Stimulated activated naive CD8-positive, alpha-beta T cell treated with anti-CD3 and anti-CD28 coated beads, Interleukin-15, amount 100 ng/mL, for 72 hours (primary cell): ENCODE data around the gene CALML5.
A peak's percentile ranks its signal among the peaks of the same experiment; 100 is the strongest.
"Not testable (repeated sequence)": the region's sequence is repeated elsewhere in the genome, so short reads cannot be mapped to it uniquely, and the experiment has no call there.

Source experiments
- ATAC-seq: fragments of 150-1000 bp; cut with Tn5 transposase; 2 replicates; pipeline ENCODE4 v1.10.0; 2021; ENCODE audit warnings: mild to moderate bottlenecking, moderate library complexity
- DNase-seq, 2 donors: peaks; one replicate each; pipeline ENCODE4 v3.0.0; 2021 to 2022
- H3K27ac Mint-ChIP-seq, 2 donors: one replicate each; pipeline ENCODE4 v1.8.0; 2022; ENCODE audit warnings: mild to moderate bottlenecking in 2 of 2, mixed read lengths in 2 of 2, moderate library complexity in 2 of 2
- H3K27me3 Mint-ChIP-seq: one replicate; pipeline ENCODE4 v1.8.0; 2022; ENCODE audit warnings: mixed read lengths
- H3K4me1 Mint-ChIP-seq: one replicate; pipeline ENCODE4 v1.8.0; 2022; ENCODE audit warnings: mild to moderate bottlenecking, mixed read lengths
- H3K4me3 Mint-ChIP-seq, 2 donors: one replicate each; pipeline ENCODE4 v1.8.0; 2022; ENCODE audit warnings: mild to moderate bottlenecking in 2 of 2, mixed read lengths in 2 of 2, moderate library complexity in 1 of 2
- H3K9me3 Mint-ChIP-seq, 2 donors: one replicate each; pipeline ENCODE4 v1.8.0; 2022; ENCODE audit warnings: mixed read lengths in 2 of 2

The CALML5 gene

DNA sequence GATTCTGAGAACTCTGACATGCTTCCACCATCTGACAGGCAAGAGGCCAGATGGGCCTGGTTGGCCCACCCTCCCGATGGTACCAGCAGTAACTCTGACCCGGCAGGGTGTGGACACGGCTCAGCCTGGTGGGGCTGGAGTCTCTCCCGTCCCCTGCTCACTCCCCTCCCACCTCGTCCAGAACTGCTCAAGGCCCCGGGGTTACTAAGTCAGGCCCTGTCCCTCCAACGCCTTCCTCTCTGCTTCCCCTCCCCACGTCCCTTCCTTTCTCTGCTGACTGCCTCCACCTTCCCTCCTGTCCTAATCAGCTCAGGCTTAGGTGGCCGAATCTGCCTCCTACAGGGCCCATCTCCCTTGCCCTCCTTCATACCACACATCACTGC, 12.5 kb downstream of the CALML5 start:
- peak; percentile 24 for ATAC-seq

DNA sequence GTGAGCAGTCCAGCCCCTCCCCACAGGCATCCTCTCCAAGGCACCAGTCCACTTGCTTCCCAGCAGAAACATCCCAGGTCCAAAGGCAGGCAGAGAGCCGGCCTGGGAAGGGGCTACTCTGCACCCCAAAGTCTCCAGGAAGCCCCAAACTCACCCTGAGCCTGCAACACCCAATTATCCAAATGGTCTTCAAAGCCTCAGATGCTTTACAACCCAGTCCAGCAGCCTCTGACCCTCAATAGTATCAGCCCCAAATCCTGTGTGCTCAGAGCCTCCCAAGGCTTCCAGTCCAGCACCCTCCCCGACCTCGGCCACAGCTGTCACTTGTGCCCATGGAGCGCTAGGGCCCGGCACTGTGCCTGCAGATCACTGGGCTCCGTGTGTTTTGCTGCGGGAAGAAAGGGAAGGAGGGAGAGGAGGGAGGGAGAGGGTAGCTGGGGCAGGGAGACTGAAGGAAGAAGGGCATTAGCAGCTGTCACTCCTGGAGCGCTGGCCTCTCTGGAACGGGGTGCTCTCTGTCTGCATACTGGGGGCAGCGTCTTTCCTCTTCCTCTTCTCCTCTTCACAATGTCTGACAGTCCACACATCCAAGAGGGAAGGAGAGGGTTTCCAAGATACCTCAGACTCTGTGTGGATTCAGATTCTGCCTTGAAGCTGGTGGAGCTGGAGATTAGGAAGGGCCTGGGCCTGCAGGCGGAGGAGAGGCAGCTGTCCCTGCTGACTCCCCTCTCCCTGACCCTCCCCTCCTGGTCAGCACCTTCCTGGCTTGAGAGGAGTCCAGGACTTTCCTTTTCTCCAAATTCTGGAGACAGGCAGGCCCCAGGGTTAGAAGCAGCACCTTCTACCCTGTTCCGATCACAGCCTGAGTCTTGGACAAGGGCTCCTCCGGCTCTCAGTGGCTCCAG, 13.2 kb downstream of the CALML5 start:
- Mint-ChIP-seq H3K27me3 (peaks cover 13% of the 10 kb centered on the region), H3K4me1 (peaks cover 6% of the 10 kb centered on the region)

More for the DNA sequence above, 12.5 kb downstream of the CALML5 start:
- peaks cover under 1 to 12% of the 10 kb centered on the region in 2 donors for H3K9me3 Mint-ChIP-seq
- H3K27ac Mint-ChIP-seq = peak overlapping the region in 1 of 2 donors; percentile 6
- H3K27me3 Mint-ChIP-seq = peaks cover 13% of the 10 kb centered on the region
- DNase-seq = no peak
- H3K4me3 Mint-ChIP-seq = no peak overlapping the region
- H3K4me1 Mint-ChIP-seq = peaks cover 6% of the 10 kb centered on the region

GRCh38 chr10:5485290-5485689, 14.1 kb downstream of the CALML5 start:
- Mint-ChIP-seq H3K27ac (no peak overlapping the region), H3K4me1 (peaks cover 5% of the 10 kb centered on the region), H3K4me3 (no peak overlapping the region), H3K27me3 (peaks cover 13% of the 10 kb centered on the region), H3K9me3 (no peaks in the 10 kb centered on the region)
- DNase-seq (no peak), ATAC-seq (no peak)

More for the DNA sequence above, 13.2 kb downstream of the CALML5 start:
- DNase-seq (no peak), ATAC-seq (no peak)
- H3K27ac Mint-ChIP-seq = no peak overlapping the region
- peaks cover 0 to 5% of the 10 kb centered on the region in 2 donors for H3K9me3 Mint-ChIP-seq
- no peak overlapping the region for H3K4me3 Mint-ChIP-seq

GRCh38 chr10:5484205-5484604, 15.2 kb downstream of the CALML5 start:
- Mint-ChIP-seq H3K27ac (no peak overlapping the region), H3K9me3 (no peaks in the 10 kb centered on the region), H3K27me3 (peaks cover 13% of the 10 kb centered on the region), H3K4me3 (no peak overlapping the region), H3K4me1 (peaks cover 11% of the 10 kb centered on the region)
- ATAC-seq (no peak), DNase-seq (no peak)

GRCh38 chr10:5482016-5482415, 17.4 kb downstream of the CALML5 start:
- no peak for DNase-seq
- Mint-ChIP-seq H3K27me3 (peaks cover 4% of the 10 kb centered on the region), H3K9me3 (no peaks in the 10 kb centered on the region), H3K27ac (no peak overlapping the region), H3K4me1 (peaks cover 11% of the 10 kb centered on the region), H3K4me3 (no peak overlapping the region)
- ATAC-seq = no peak

- Mint-ChIP-seq H3K27ac (no peak overlapping the region), H3K27me3 (no peaks in the 10 kb centered on the region), H3K4me1 (peaks cover 11% of the 10 kb centered on the region), H3K4me3 (no peak overlapping the region), H3K9me3 (no peaks in the 10 kb centered on the region)
- DNase-seq = no peak
- ATAC-seq = no peak
Measured at GRCh38 chr10:5481121-5481520, 18.2 kb downstream of the CALML5 start.

- H3K4me1 Mint-ChIP-seq = peaks cover 11% of the 10 kb centered on the region
- H3K27ac Mint-ChIP-seq = peak overlapping the region in 1 of 2 donors; percentile 76
- H3K27me3 Mint-ChIP-seq = no peaks in the 10 kb centered on the region
- ATAC-seq = peak; percentile 44
- no peaks in the 10 kb centered on the region for H3K9me3 Mint-ChIP-seq
- DNase-seq = no peak
- no peak overlapping the region for H3K4me3 Mint-ChIP-seq
Measured at GRCh38 chr10:5480162-5480941, 19.0 kb downstream of the CALML5 start.

DNA sequence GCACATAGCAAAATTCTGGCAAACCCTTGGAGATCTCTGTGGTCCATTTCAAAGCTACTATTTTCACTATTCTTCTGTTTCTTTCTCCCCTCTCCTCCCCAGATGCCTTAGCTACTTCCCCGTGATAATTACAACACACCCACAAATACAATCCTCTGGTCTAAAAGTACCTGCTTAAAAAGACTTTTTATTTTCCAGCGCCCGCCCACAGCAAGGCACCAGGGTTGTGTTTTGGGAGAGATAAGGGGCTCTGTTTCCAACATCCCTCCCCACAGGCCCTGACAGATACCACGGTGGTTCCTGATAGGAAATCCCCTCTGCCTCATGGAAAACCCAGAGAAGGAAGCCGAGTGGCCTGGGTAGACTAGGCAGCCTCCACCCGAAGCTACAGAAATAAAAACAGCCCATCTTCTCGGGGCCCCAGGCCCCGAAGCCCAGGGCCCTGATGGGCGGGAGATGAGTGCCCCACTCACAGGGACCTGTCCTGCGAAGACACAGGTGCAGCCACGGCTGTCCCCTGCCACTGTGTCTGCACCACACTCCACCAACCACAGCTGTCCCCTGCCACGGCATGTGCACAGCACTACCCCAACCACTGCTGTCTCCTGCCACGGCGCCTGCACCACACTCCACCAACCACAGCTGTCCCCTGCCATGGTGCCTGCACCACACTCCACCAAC, 19.7 kb downstream of the CALML5 start:
- no peak for DNase-seq
- Mint-ChIP-seq H3K4me1 (peaks cover 11% of the 10 kb centered on the region), H3K27me3 (no peaks in the 10 kb centered on the region), H3K9me3 (no peaks in the 10 kb centered on the region), H3K4me3 (no peak overlapping the region), H3K27ac (peak overlapping the region in 1 of 2 donors; percentile 76)
- peak; percentile 50 for ATAC-seq

DNA sequence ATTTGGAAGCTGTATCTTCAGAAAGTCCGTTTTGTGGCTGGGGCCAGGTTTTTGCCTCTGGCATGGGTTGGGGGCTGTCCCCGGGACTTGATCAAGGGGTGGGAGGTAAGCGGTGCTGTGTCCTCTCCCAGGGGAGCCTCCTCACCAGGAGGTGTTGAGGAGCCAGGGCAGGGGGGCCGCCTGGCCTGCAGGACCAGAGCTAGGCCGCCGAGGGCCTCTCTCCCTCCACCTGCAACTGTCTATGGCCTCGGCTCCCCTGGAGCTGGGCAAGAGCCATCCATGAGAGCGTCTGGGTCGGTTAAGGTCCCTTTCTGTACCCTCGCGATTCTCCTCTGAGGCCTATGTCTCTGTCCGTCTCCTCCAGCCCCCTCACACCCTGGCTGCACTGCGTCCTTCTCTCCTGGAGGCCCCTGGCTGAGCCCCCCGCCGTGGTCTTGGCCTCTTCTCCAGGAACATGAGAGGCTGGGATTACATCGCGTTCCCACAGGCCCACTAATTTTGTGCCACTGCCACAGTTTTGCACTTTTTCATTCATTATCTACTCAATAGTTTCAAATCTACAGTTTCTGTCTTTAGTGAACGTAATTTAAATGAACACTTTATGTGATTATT, 20.6 kb downstream of the CALML5 start:
- ATAC-seq (no peak), DNase-seq (no peak)
- Mint-ChIP-seq H3K4me1 (peaks cover 11% of the 10 kb centered on the region), H3K4me3 (no peak overlapping the region), H3K9me3 (no peaks in the 10 kb centered on the region), H3K27me3 (no peaks in the 10 kb centered on the region), H3K27ac (no peak overlapping the region)

DNA sequence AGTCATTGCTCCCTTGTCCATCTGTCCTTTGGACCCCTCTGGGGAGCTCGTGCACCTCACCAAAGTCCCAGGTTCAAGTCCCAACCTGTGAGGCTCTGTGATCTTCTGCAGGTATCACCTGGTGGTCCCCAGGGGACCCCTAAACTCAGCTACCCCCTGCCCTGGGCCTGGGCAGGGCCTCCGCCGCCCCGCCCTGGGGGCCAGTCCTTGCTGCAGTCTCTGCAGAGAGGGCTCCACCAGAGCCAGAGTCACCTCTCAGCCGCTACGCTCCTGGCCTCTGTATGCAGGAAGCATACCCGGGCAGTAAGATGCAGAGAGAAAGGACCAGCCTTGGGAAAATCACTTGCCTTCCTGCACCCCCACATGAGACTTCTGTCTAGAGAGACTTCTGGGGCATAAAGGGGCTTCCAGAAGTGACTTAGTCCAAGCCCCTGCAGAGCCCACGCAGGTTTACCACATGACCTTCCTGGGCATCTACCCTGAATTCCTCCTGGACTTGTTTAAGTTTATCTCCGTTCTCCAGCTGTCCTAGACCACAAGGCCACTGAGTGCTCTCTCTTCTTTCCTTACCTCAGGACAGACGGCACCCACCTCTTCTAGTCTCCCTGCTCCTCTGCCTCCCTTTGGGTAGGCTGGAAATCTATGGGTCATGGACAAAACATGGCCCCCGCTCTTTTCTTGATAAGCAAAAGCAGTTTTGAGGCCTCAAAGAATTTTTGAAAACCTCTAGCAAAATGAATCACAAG, 21.2 kb downstream of the CALML5 start:
- Mint-ChIP-seq H3K27me3 (no peaks in the 10 kb centered on the region), H3K27ac (no peak overlapping the region), H3K9me3 (no peaks in the 10 kb centered on the region), H3K4me3 (no peak overlapping the region), H3K4me1 (peaks cover 11% of the 10 kb centered on the region)
- DNase-seq = no peak
- ATAC-seq = peak; percentile 39

GRCh38 chr10:5476918-5477525, 22.3 kb downstream of the CALML5 start:
- H3K4me3 Mint-ChIP-seq = no peak overlapping the region
- H3K27me3 Mint-ChIP-seq = no peaks in the 10 kb centered on the region
- no peak overlapping the region for H3K27ac Mint-ChIP-seq
- H3K4me1 Mint-ChIP-seq = peaks cover 11% of the 10 kb centered on the region
- DNase-seq (no peak), ATAC-seq (no peak)
- no peaks in the 10 kb centered on the region for H3K9me3 Mint-ChIP-seq

DNA sequence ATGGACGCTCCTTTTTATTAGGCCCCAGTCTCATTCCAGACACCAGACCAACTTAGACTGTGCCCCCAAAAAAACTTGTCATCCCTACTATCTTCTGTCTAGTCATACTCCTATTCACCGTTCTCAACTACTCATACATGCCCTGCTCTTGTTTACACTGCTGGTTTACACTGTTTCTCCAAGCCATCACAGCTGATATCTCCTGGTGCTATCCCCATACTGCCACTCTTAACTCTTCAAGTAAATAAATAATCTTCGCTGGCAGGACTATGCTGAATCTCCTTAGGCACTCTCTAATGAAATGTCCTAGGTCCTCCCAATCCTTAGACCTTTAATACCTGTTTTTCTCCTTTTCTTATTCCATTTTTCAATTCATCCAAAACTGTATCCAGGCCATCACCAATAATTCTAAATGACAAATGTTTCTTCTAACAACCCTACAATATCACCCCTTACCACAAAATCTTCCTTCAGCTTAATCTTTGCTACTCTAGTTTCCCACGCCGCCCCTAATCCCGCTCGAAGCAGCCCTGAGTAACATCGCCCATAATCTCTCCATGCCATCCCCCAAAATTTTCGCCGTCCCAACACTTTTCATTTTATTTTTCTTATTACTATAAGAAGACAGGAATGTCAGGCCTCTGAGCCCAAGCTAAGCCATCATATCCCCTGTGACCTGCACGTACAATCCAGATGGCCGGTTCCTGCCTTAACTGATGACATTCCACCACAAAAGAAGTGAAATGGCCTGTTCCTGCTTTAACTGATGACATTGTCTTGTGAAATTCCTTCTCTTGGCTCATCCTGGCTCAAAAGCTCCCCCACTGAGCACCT, 23.2 kb downstream of the CALML5 start:
- not testable (repeated sequence) for ATAC-seq, H3K27me3 Mint-ChIP-seq, H3K4me3 Mint-ChIP-seq, DNase-seq, H3K9me3 Mint-ChIP-seq, H3K27ac Mint-ChIP-seq
- peaks cover 11% of the 10 kb centered on the region for H3K4me1 Mint-ChIP-seq

GRCh38 chr10:5475088-5475487, 24.3 kb downstream of the CALML5 start:
- not testable (repeated sequence) for H3K27me3 Mint-ChIP-seq, ATAC-seq, H3K27ac Mint-ChIP-seq, H3K4me3 Mint-ChIP-seq, H3K4me1 Mint-ChIP-seq, DNase-seq, H3K9me3 Mint-ChIP-seq

- not testable (repeated sequence) for H3K9me3 Mint-ChIP-seq, H3K4me3 Mint-ChIP-seq, DNase-seq, H3K27ac Mint-ChIP-seq, ATAC-seq, H3K4me1 Mint-ChIP-seq, H3K27me3 Mint-ChIP-seq
Measured at GRCh38 chr10:5474642-5475041, 24.7 kb downstream of the CALML5 start.
